ENCODE measurements around the gene APLN.

APLN gene

DNA sequence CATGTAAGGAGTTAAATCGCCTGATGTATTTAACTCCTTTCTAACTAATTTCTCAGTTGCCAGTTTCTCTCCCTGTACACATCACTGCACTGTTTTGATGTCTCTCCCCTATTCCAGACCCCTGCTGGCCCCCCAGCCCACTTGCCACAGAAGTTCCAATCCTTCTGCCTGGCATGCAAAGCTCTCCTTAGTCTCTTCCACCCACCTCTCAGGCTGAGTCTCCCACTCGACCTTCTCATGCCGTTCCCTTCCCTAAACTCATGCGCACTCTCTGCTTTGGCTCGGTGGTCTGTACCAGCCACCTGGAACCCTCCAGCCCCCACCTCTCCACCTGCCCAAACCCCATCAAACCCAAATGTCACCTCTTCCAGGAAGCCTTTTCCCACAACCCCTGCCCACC lies 56.9 kb downstream of the APLN start:
- DNase-seq (ENCODE audit: low read depth in 2 of 2): no peak
- TF ChIP-seq, protein P1, sequence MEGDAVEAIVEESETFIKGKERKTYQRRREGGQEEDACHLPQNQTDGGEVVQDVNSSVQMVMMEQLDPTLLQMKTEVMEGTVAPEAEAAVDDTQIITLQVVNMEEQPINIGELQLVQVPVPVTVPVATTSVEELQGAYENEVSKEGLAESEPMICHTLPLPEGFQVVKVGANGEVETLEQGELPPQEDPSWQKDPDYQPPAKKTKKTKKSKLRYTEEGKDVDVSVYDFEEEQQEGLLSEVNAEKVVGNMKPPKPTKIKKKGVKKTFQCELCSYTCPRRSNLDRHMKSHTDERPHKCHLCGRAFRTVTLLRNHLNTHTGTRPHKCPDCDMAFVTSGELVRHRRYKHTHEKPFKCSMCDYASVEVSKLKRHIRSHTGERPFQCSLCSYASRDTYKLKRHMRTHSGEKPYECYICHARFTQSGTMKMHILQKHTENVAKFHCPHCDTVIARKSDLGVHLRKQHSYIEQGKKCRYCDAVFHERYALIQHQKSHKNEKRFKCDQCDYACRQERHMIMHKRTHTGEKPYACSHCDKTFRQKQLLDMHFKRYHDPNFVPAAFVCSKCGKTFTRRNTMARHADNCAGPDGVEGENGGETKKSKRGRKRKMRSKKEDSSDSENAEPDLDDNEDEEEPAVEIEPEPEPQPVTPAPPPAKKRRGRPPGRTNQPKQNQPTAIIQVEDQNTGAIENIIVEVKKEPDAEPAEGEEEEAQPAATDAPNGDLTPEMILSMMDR (IDR thresholded peaks at IDR 0.05; ENCODE audit: low read depth, low read length): no peak
- H3K4me3 ChIP-seq (replicated peaks in 1 of 2; ENCODE audit: low read depth in 2 of 2, low read length in 2 of 2): no peak overlapping the region

DNA sequence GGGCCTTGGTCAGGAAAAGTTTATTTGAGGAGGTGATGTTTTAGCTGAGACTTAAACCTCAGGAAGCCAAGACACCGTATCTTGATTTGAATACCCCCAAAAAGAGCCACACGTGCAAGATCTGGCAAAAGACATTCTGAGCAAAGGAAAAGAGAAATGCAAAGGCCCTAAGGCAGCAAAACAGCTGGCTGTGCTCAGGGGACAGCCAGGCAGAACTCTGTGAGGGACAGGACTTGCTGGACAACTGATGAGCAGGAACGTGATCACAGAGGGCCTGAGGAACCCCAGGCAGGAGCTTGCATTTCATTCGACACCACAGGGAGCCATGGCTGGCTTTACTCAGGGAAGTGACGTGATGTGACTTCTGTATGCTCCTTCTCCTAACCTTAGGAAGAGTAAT lies 58.7 kb downstream of the APLN start:
- TF ChIP-seq, protein P1 (IDR thresholded peaks at IDR 0.05; ENCODE audit: low read depth, low read length): no peak
- H3K4me3 ChIP-seq (replicated peaks in 1 of 2; ENCODE audit: low read depth in 2 of 2, low read length in 2 of 2): no peak overlapping the region
- DNase-seq (ENCODE audit: low read depth in 2 of 2): no peak

Data from cardiac fibroblast (primary cell).